ENCODE measurements around the gene MAP3K20.
"Not testable (repeated sequence)": the region's sequence is repeated elsewhere in the genome, so short reads cannot be mapped to it uniquely, and the experiment has no call there.

Gene MAP3K20

GRCh38 chr2:173153301-173153885 is 77.7 kb downstream of the MAP3K20 start:
- DNase-seq (ENCODE audit: low read depth in 3 of 3, low spot score in 1 of 3): no peak

GRCh38 chr2:173157676-173158293 is 82.1 kb downstream of the MAP3K20 start:
- DNase-seq (ENCODE audit: low read depth in 3 of 3, low spot score in 1 of 3): no peak

DNA sequence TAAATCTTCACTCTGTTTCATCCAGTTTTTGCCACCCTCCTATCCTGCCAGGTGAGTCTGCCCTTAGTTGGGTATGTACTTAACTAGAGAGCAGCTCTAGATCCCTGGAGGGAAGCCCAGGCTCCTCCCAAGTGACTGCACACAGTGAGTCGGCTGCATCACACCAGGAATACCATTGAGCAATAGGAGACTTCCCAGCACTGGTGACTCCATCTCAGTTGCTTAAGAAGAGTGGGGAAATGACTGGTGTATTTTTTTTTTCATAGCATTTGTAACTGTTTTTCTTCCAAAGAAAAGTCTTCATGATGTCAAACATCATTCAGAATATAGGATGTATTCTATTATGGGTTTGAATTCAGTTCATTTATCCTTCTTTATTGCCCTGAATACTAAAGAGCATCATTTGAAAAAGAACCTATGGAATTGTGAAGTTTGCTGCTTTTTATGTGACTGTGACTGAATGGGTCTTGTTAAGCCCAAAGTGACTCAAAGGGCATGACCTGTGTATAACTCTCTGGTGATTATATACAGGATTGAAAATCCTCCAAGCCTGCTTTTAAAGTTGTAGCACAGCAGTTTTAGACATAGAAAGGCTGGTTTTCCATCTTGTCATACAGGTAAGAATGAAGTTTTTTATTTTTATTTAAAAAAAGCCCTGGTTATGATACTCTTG is 84.3 kb downstream of the MAP3K20 start:
- no peak for DNase-seq (ENCODE audit: low read depth in 3 of 3, low spot score in 1 of 3)

DNA sequence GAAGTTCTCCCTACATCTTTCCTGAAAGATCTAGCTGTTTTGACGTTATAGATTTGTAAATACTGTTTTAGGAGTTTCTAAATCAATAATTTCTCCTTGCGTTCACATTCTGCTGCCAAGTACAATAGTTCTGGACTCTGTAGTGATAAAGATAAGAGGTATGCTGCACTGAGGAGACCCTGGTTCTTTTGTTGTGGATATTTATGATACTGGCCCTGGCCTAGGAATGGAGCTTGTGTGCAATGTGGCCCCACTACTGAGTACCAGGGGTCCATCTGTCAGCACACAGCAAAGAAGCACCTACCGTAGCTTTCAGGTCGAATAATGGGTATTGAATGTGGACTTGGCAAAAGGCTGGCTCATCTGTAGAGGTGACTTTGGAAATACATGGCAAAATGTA is 85.0 kb downstream of the MAP3K20 start:
- no peak for DNase-seq (ENCODE audit: low read depth in 3 of 3, low spot score in 1 of 3)

- no peak for DNase-seq (ENCODE audit: low read depth in 3 of 3, low spot score in 1 of 3)
Measured at GRCh38 chr2:173161040-173161439, 85.4 kb downstream of the MAP3K20 start.

DNA sequence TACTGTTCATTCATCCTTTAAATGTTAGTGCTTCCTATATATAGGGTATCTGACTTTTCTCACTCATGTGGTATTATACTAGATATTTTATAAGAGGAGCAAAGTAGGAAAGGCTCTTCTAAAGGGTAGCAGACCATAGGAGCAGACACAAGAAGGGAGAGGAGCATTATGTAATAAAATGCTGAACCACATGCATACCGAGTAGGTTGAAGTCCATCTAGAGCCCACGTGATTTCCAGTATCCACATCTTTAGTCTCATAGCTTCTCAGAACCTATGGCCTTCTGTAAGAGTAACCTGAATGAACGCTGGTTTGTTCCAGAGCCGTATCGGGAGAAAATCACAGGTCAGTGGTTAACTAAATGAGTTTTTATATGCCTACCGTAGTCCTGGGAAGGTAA is 85.9 kb downstream of the MAP3K20 start:
- DNase-seq (ENCODE audit: low read depth in 3 of 3, low spot score in 1 of 3): no peak

DNA sequence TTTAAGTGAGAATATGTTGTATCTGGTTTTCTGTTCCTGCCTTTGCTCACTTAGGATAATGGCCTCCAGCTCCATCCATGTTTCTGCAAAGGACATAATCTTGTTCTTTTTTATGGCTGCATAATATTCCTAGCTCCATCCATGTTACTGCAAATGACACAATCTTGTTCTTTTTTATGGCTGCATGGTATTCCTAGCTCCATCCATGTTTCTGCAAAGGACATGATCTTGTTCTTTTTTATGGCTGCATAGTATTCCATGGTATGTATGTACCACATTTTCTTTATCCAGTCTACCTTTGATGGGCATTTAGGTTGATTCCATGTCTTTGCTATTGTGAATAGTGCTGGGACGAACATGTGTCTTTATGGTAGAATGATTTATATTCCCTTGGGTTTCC is 87.7 kb downstream of the MAP3K20 start:
- DNase-seq (ENCODE audit: low read depth in 3 of 3, low spot score in 1 of 3): not testable (repeated sequence)

- DNase-seq (ENCODE audit: low read depth in 3 of 3, low spot score in 1 of 3): no peak
Measured at GRCh38 chr2:173164396-173164795, 88.8 kb downstream of the MAP3K20 start.

- no peak for DNase-seq (ENCODE audit: low read depth in 3 of 3, low spot score in 1 of 3)
Measured at GRCh38 chr2:173165443-173166238, 90.0 kb downstream of the MAP3K20 start.

- no peak for DNase-seq (ENCODE audit: low read depth in 3 of 3, low spot score in 1 of 3)
Measured at GRCh38 chr2:173171321-173171720, 95.7 kb downstream of the MAP3K20 start.

DNA sequence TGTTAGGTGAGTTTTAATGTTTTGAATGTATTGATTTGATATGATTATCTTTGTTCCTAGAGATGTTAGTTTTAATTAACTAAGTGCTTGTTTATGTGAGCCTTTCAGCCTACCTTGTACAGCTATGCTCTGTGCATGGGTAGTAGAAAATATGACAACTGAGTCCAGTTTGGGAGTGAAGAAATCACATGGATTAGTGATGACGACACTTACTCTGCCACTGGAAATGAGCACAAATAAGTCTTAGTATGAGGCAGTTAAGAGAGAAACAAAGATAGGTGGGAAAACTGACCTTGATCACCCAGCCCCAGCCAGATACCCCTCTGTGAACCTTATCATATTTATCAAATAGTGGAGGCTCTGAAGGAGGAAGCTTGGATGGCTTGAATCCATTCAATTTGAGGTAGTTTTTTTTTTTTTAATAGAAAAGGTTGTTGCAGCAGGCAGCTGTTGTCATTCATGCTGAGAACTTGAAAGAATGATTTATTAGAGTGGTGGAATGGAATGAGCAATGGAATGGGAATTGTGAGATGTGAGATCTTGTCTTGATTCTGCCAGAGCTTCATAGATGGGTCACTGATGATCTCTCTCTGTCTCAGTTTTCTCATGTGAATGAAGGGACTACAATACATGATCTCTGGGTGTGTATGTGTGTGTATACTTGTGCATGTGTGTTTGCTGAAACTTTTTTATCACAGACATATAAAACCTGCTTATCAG is 96.4 kb downstream of the MAP3K20 start:
- DNase-seq (ENCODE audit: low read depth in 3 of 3, low spot score in 1 of 3): no peak

DNA sequence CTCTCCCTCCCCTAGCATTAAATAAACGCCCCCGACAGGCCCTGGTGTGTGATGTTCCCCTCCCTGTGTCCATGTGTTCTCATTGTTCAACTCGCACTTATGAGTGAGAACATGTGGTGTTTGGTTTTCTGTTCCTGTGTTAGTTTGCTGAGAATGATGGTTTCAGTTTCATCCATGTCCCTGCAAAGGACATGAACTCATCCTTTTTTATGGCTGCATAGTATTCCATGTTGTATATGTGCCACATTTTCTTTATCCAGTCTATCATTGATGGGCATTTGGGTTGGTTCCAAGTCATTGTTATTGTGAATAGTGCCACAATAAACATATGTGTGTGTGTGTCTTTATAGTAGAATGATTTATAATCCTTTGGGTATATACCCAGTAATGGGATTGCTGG is 98.7 kb downstream of the MAP3K20 start:
- DNase-seq (ENCODE audit: low read depth in 3 of 3, low spot score in 1 of 3): not testable (repeated sequence)

- no peak for DNase-seq (ENCODE audit: low read depth in 3 of 3, low spot score in 1 of 3)
Measured at GRCh38 chr2:173175222-173175621, 99.6 kb downstream of the MAP3K20 start.

GRCh38 chr2:173181982-173182381 is 106.3 kb downstream of the MAP3K20 start:
- no peak for DNase-seq (ENCODE audit: low read depth in 3 of 3, low spot score in 1 of 3)

GRCh38 chr2:173184031-173185004 is 108.7 kb downstream of the MAP3K20 start:
- DNase-seq (ENCODE audit: low read depth in 3 of 3, low spot score in 1 of 3): no peak

- DNase-seq (ENCODE audit: low read depth in 3 of 3, low spot score in 1 of 3): no peak
Measured at GRCh38 chr2:173185437-173185836, 109.8 kb downstream of the MAP3K20 start.

DNA sequence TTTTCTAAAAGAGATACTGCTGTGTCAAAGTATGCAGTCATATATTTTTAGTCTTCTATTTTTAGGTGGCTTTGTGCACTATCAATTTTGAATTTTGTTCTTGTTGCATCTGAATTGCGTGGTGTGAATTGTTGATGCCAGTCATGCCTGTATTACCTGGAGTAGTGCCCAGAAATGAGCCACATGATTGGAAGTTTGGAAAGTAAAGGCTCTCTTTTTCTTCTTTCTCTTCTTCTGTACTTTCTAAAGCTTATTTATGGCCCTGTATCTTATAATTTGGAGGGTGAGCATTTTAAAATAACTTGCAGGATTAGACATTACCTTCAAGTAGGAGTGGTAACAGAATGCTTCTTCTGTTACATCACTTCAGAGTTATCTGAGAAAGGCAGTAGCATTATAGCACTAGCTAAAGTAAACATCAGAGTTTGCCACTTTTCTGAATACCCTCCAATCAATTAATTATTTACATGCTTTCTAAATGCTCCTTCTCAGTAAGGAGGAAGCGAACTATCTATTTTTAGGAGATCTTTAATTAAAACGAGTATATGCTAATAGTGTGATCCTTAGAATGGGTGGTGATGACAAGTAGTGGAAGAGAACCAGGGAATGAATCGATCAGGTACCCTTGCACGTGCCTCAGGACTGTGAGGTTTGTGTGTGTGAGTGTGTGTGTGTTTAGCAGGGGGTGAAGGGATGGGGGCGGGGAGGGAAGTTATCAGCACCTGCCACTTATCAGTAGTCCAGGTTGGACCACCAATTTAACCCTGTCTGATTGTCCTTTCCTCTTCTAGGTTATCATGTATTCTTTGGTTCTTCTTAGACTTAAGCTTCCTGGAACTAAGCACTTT is 112.5 kb downstream of the MAP3K20 start:
- DNase-seq (ENCODE audit: low read depth in 3 of 3, low spot score in 1 of 3): no peak

GRCh38 chr2:173191601-173192000 is 116.0 kb downstream of the MAP3K20 start:
- DNase-seq (ENCODE audit: low read depth in 3 of 3, low spot score in 1 of 3): no peak

- DNase-seq (ENCODE audit: low read depth in 3 of 3, low spot score in 1 of 3): no peak
Measured at GRCh38 chr2:173192071-173192470, 116.4 kb downstream of the MAP3K20 start.

All from stimulated activated CD4-positive, alpha-beta T cell treated with anti-CD3 and anti-CD28 coated beads, TNF-alpha, amount 100 ng/mL, for 1 hour (primary cell).